Stimulated activated CD8-positive, alpha-beta memory T cell treated with anti-CD3 and anti-CD28 coated beads, Interleukin-12 subunit alpha, Interleukin-12 subunit beta, amount 100 ng/mL, for 4 hours (primary cell): Measurements from ENCODE around the gene FAAH.

ENCODE experiments used
- DNase-seq: peaks from one replicate; pipeline ENCODE4 v3.0.0-alpha.2; 2020; ENCODE audit warnings: low read depth

FAAH gene

GRCh38 chr1:46451948-46452930 is 58.1 kb downstream of the FAAH start:
- no peak for DNase-seq

GRCh38 chr1:46452931-46453325 is 58.8 kb downstream of the FAAH start:
- DNase-seq: no peak

- DNase-seq: no peak
Observed at GRCh38 chr1:46453449-46453848, 59.3 kb downstream of the FAAH start.

- no peak for DNase-seq
Observed at GRCh38 chr1:46455951-46456350, 61.8 kb downstream of the FAAH start.

- DNase-seq: no peak
Observed at GRCh38 chr1:46456411-46456963, 62.4 kb downstream of the FAAH start.

- no peak for DNase-seq
Observed at GRCh38 chr1:46457178-46457577, 63.1 kb downstream of the FAAH start.

- no peak for DNase-seq
Observed at GRCh38 chr1:46458190-46458589, 64.1 kb downstream of the FAAH start.

GRCh38 chr1:46458846-46459245 is 64.7 kb downstream of the FAAH start:
- no peak for DNase-seq

GRCh38 chr1:46459315-46459714 is 65.2 kb downstream of the FAAH start:
- no peak for DNase-seq

GRCh38 chr1:46461017-46461808 is 67.1 kb downstream of the FAAH start:
- no peak for DNase-seq

- DNase-seq: no peak
Observed at GRCh38 chr1:46461809-46462448, 67.8 kb downstream of the FAAH start.
